SK-N-SH (cell line): Measurements from ENCODE around the gene COL5A1. TPM values are rescaled to one million over a fixed set of nuclear protein-coding genes. Genes with fewer than 3 reads are reported as not detected.
A peak's percentile ranks its signal among the peaks of the same experiment; 100 is the strongest.

Source experiments
- CTCF ChIA-PET: fragments of 300-600, 350-600 bp; formaldehyde crosslinking; extraction: SDS; loops from one replicate; lab custom pipeline; 2021; lab: Yijun Ruan, JAX
- POLR2A ChIA-PET: fragments of 350-600 bp; sonication (Branson Sonifier 250); formaldehyde crosslinking; extraction: SDS; loops from one replicate; lab custom pipeline; 2020; ENCODE audit warnings: antibody characterized with exemption, inconsistent platforms; lab: Yijun Ruan, JAX
- DNase-seq: peaks from one replicate; pipeline ENCODE4 v3.0.0; 2012
- H2AFZ ChIP-seq: fragments of 200-600 bp; sonication (generic); 2 replicates; pipeline ENCODE4 v1.8.1; 2016; ENCODE audit warnings: antibody characterized with exemption, mild to moderate bottlenecking, low read depth
- H3F3A ChIP-seq: fragments of 200-600 bp; sonication (generic); replicated peaks from 2 replicates; pipeline ENCODE3; 2016; ENCODE audit warnings: antibody characterized with exemption, mild to moderate bottlenecking; ENCODE audit not compliant: insufficient read depth
- H3K27ac ChIP-seq, 2 experiments: fragments of 200-500 bp in 1 of 2; fragments of 200-600 bp in 1 of 2; sonication (Bioruptor generic) in 1 of 2; sonication (generic), shearing (Covaris generic) in 1 of 2; 2 replicates each; pipeline versions ENCODE4 v1.5.1 to v1.6.1; 2014 to 2016; ENCODE audit warnings: low read depth in 2 of 2, inconsistent platforms in 1 of 2, low read length in 1 of 2, mild to moderate bottlenecking in 1 of 2, mixed read lengths in 1 of 2
- H3K27me3 ChIP-seq: fragments of 200-600 bp; sonication (generic), shearing (Covaris generic); 2 replicates; pipeline ENCODE4 v1.6.1; 2016; ENCODE audit warnings: mixed run types; ENCODE audit not compliant: insufficient read depth
- H3K36me3 ChIP-seq, 2 experiments: fragments of 200-500 bp in 1 of 2; fragments of 200-600 bp in 1 of 2; sonication (Bioruptor generic) in 1 of 2; sonication (generic) in 1 of 2; replicated peaks in 1 of 2; 2 replicates each; pipeline versions ENCODE3 to v1.5.1; 2014 to 2016; ENCODE audit warnings: low read length in 1 of 2, mild to moderate bottlenecking in 1 of 2; ENCODE audit not compliant: insufficient read depth in 2 of 2, control insufficient read depth in 1 of 2
- H3K4me1 ChIP-seq, 2 experiments: fragments of 200-500 bp in 1 of 2; fragments of 200-600 bp in 1 of 2; sonication (Bioruptor generic) in 1 of 2; sonication (generic), shearing (Covaris generic) in 1 of 2; 2 replicates each; pipeline versions ENCODE4 v1.5.1 to v1.6.1; 2014 to 2016; ENCODE audit warnings: low read depth in 1 of 2, low read length in 1 of 2, mixed run types in 1 of 2; ENCODE audit not compliant: insufficient read depth in 2 of 2, control insufficient read depth in 1 of 2
- H3K4me2 ChIP-seq: fragments of 200-600 bp; sonication (generic), shearing (Covaris generic); 2 replicates; pipeline ENCODE4 v1.6.1; 2017; ENCODE audit warnings: mixed run types
- H3K4me3 ChIP-seq, 2 experiments: fragments of 200-500 bp in 1 of 2; fragments of 200-600 bp in 1 of 2; sonication (Bioruptor generic) in 1 of 2; sonication (generic), shearing (Covaris generic) in 1 of 2; 2 replicates each; pipeline versions ENCODE4 v1.5.1 to v1.8.1; 2014 to 2016; ENCODE audit warnings: low read depth in 2 of 2, inconsistent platforms in 1 of 2, low read length in 1 of 2, mild to moderate bottlenecking in 1 of 2, mixed read lengths in 1 of 2, moderate library complexity in 1 of 2
- H3K79me2 ChIP-seq: fragments of 200-600 bp; sonication (generic); 2 replicates; pipeline ENCODE4 v1.8.1; 2017; ENCODE audit warnings: mild to moderate bottlenecking; ENCODE audit not compliant: insufficient read depth
- H3K9ac ChIP-seq: fragments of 200-600 bp; sonication (generic); 2 replicates; pipeline ENCODE4 v1.6.1; 2017; ENCODE audit warnings: mixed run types
- H3K9me2 ChIP-seq: fragments of 200-600 bp; sonication (generic); 2 replicates; pipeline ENCODE4 v1.6.1; 2017; ENCODE audit warnings: mixed run types
- H3K9me3 ChIP-seq: fragments of 200-600 bp; sonication (generic); 2 replicates; pipeline ENCODE4 v1.6.1; 2017; ENCODE audit warnings: mixed run types, mild to moderate bottlenecking, moderate library complexity
- H4K20me1 ChIP-seq: fragments of 200-600 bp; sonication (generic); 2 replicates; pipeline ENCODE4 v1.6.1; 2017; ENCODE audit warnings: mild to moderate bottlenecking, mixed run types; ENCODE audit not compliant: insufficient read depth
- CHD2 ChIP-seq: fragments of 150-350 bp; IDR thresholded peaks from 2 replicates; pipeline ENCODE4 v1.6.1; 2018; ENCODE audit warnings: low read length; ENCODE audit not compliant: partially characterized antibody
- CTCF ChIP-seq: fragments of 200-600 bp; sonication (generic); IDR thresholded peaks from 2 replicates; pipeline ENCODE4 v1.6.1; 2017; ENCODE audit warnings: antibody characterized with exemption, mild to moderate bottlenecking, moderate library complexity
- ELF1 ChIP-seq: IDR thresholded peaks from 2 replicates; pipeline ENCODE4 v1.4.0; 2012
- FOSL2 ChIP-seq: IDR thresholded peaks from 2 replicates; pipeline ENCODE4 v1.4.0; 2012; ENCODE audit warnings: low read depth, mild to moderate bottlenecking, moderate library complexity, borderline replicate concordance
- FOXJ3 ChIP-seq: sonication (generic); formaldehyde crosslinking; IDR thresholded peaks from 2 replicates; pipeline ENCODE4 v1.5.1; 2020; ENCODE audit warnings: mild to moderate bottlenecking, missing genetic modification reagents
- FOXM1 ChIP-seq: IDR thresholded peaks from 2 replicates; pipeline ENCODE4 v1.4.0; 2012; ENCODE audit warnings: low read depth, mild to moderate bottlenecking
- GABPA ChIP-seq: IDR thresholded peaks from 2 replicates; pipeline ENCODE4 v1.4.0; 2012; ENCODE audit warnings: low read depth, mild to moderate bottlenecking
- MAX ChIP-seq: IDR thresholded peaks from 2 replicates; pipeline ENCODE4 v1.4.0; 2012; ENCODE audit warnings: low read depth
- MXI1 ChIP-seq: IDR thresholded peaks from 2 replicates; pipeline ENCODE4 v1.6.1; 2012; ENCODE audit warnings: mild to moderate bottlenecking, low read depth, low read length, improper control_type of control experiment
- RCOR1 ChIP-seq: fragments of 150-350 bp; IDR thresholded peaks from 2 replicates; pipeline ENCODE4 v1.6.1; 2017; ENCODE audit warnings: antibody characterized with exemption, low read length
- REST ChIP-seq: IDR thresholded peaks from 2 replicates; pipeline ENCODE4 v1.6.1; 2012; ENCODE audit warnings: mild to moderate bottlenecking, low read depth, low read length, moderate library complexity
- RFX5 ChIP-seq: IDR thresholded peaks from 2 replicates; pipeline ENCODE4 v1.6.1; 2012; ENCODE audit warnings: mild to moderate bottlenecking, improper control_type of control experiment, low read length
- SIN3A ChIP-seq: IDR thresholded peaks from 2 replicates; pipeline ENCODE4 v1.6.1; 2012; ENCODE audit warnings: low read depth, mild to moderate bottlenecking, low read length, moderate library complexity, borderline replicate concordance
- TAF1 ChIP-seq: IDR thresholded peaks from 2 replicates; pipeline ENCODE4 v1.6.1; 2012; ENCODE audit warnings: low read depth, mild to moderate bottlenecking, low read length, moderate library complexity, borderline replicate concordance
- TEAD4 ChIP-seq: IDR thresholded peaks from 2 replicates; pipeline ENCODE4 v1.4.0; 2012; ENCODE audit warnings: mild to moderate bottlenecking, borderline replicate concordance; ENCODE audit not compliant: insufficient read depth
- USF2 ChIP-seq: fragments of 150-350 bp; IDR thresholded peaks from 2 replicates; pipeline ENCODE4 v1.6.1; 2017; ENCODE audit warnings: antibody characterized with exemption, low read length, low read depth, borderline replicate concordance
- WGBS: methylation state at CpG from one replicate; pipeline ENCODE4 v1.1.6; 2017; ENCODE audit warnings: low lambda C conversion rate; 5-methylcytosine and 5-hydroxymethylcytosine counted together
- polyA plus RNA-seq, 3 experiments: library from polyadenylated mRNA; depleted of rRNA; stranded (reverse); fragments of >200 nt; gene quantifications; 2 replicates each; pipeline ENCODE4 v1.2.3, GENCODE V29; 2012

The COL5A1 gene
- polyA plus RNA-seq, 1 of the 3 experiments (the other 2 are of a cell fraction) = 73.8 TPM

GRCh38 chr9:134648701-134649530, 7.3 kb downstream of the COL5A1 start:
- Histone ChIP-seq H3K36me3 (peaks cover 7 to 42% of the 10 kb centered on the region in 2 experiments), H3K27ac (peak overlapping the region in 1 of 2 experiments; percentile 59; a peak in 2 of 4 replicates), H2AFZ (no peak overlapping the region), H3K4me2 (peak overlapping the region; percentile 37; the same call in 1 of the 2 replicates), H3K27me3 (no peaks in the 10 kb centered on the region), H3K9me2 (no peaks in the 10 kb centered on the region), H4K20me1 (peaks cover 92% of the 10 kb centered on the region), H3K4me3 (no peak overlapping the region; a peak in 1 of 4 replicates), H3K9ac (no peak overlapping the region), H3F3A (peaks cover 36% of the 10 kb centered on the region), H3K9me3 (no peaks in the 10 kb centered on the region), H3K79me2 (peaks cover 94% of the 10 kb centered on the region), H3K4me1 (peaks cover 10 to 33% of the 10 kb centered on the region in 2 experiments; a peak in 3 of 4 replicates)
- ChIA-PET POLR2A (no interaction called here), CTCF (interaction anchor here (0.9 to 1.1 kb wide), 2 partner anchors 12 to 200 kb away, joined by 4 to 6 read pairs; no protein-coding TSS in a partner anchor)
- WGBS = 79% methylated on average over 13 of the region's 20 CpGs
- TF ChIP-seq RFX5 (no peak), RCOR1 (no peak), FOXM1 (no peak), SIN3A (no peak), FOXJ3 (CRISPR knock-in tag) (no peak), MXI1 (no peak), USF2 (no peak), MAX (no peak), CHD2 (no peak), TAF1 (no peak), ELF1 (no peak), GABPA (no peak), FOSL2 (no peak; the same call in 1 of the 2 replicates), CTCF (no peak), REST (no peak), TEAD4 (no peak)
- DNase-seq = no peak
